Measurements from ENCODE around the gene CCL21.

The CCL21 gene

GRCh38 chr9:34686231-34686630 is 23.7 kb downstream of the CCL21 start:
- H3K4me3 ChIP-seq (ENCODE audit: low read depth, low read length) = no peak overlapping the region
- no peak for DNase-seq (ENCODE audit: low read depth)
- no peak for TF ChIP-seq CTCF (IDR thresholded peaks at IDR 0.05; ENCODE audit: low read depth, low read length, missing control alignments)

- no peak for DNase-seq (ENCODE audit: low read depth)
- no peak overlapping the region for H3K4me3 ChIP-seq (ENCODE audit: low read depth, low read length)
- TF ChIP-seq CTCF (IDR thresholded peaks at IDR 0.05; ENCODE audit: low read depth, low read length, missing control alignments) = no peak
These were observed 24.3 kb downstream of the CCL21 start for GRCh38 chr9:34685591-34685990.

- no peak for DNase-seq (ENCODE audit: low read depth)
- H3K4me3 ChIP-seq (ENCODE audit: low read depth, low read length) = no peak overlapping the region
- no peak for TF ChIP-seq CTCF (IDR thresholded peaks at IDR 0.05; ENCODE audit: low read depth, low read length, missing control alignments)
These were observed 25.1 kb downstream of the CCL21 start for GRCh38 chr9:34684816-34685215.

- no peak overlapping the region for H3K4me3 ChIP-seq (ENCODE audit: low read depth, low read length)
- DNase-seq (ENCODE audit: low read depth) = no peak
- peak; percentile 22 for TF ChIP-seq CTCF (IDR thresholded peaks at IDR 0.05; ENCODE audit: low read depth, low read length, missing control alignments)
These were observed 25.8 kb downstream of the CCL21 start for GRCh38 chr9:34684145-34684544.

- DNase-seq (ENCODE audit: low read depth) = no peak
- no peak for TF ChIP-seq CTCF (IDR thresholded peaks at IDR 0.05; ENCODE audit: low read depth, low read length, missing control alignments)
- no peak overlapping the region for H3K4me3 ChIP-seq (ENCODE audit: low read depth, low read length)
These were observed 34.1 kb downstream of the CCL21 start for GRCh38 chr9:34675869-34676268.

GRCh38 chr9:34675048-34675714 is 34.8 kb downstream of the CCL21 start:
- H3K4me3 ChIP-seq (ENCODE audit: low read depth, low read length) = no peak overlapping the region
- DNase-seq (ENCODE audit: low read depth) = no peak
- peak; percentile 79 for TF ChIP-seq CTCF (IDR thresholded peaks at IDR 0.05; ENCODE audit: low read depth, low read length, missing control alignments)

- H3K4me3 ChIP-seq (ENCODE audit: low read depth, low read length) = no peak overlapping the region
- TF ChIP-seq CTCF (IDR thresholded peaks at IDR 0.05; ENCODE audit: low read depth, low read length, missing control alignments) = no peak
- DNase-seq (ENCODE audit: low read depth) = no peak
These were observed 35.5 kb downstream of the CCL21 start for GRCh38 chr9:34674440-34674839.

All from GM12864 (cell line).